Measurements from ENCODE around the gene CMTM1. TPM values are rescaled to one million over a fixed set of nuclear protein-coding genes. Genes with fewer than 3 reads are reported as not detected.
"Not testable (repeated sequence)": the region's sequence is repeated elsewhere in the genome, so short reads cannot be mapped to it uniquely, and the experiment has no call there.

The CMTM1 gene
- total RNA-seq, 1 donor from 2014 or later = 1.0 TPM

- intact Hi-C loops (cut with micrococcal nuclease) = no loop called here
- Histone ChIP-seq H3K4me3 (no peak overlapping the region), H3K4me1 (peaks cover 5% of the 10 kb centered on the region), H3K27me3 (ENCODE audit: low read depth) (no peaks in the 10 kb centered on the region), H3K27ac (replicated peaks) (no peak overlapping the region), H3K36me3 (peaks cover 16% of the 10 kb centered on the region), H3K9me3 (replicated peaks) (no peaks in the 10 kb centered on the region)
- no peak for DNase-seq
- TF ChIP-seq CTCF (IDR thresholded peaks at IDR 0.05; ENCODE audit: borderline replicate concordance) = no peak
Measured at GRCh38 chr16:66560107-66560506, 6.1 kb upstream of the CMTM1 start.

GRCh38 chr16:66561381-66562080 lies 4.7 kb upstream of the CMTM1 start:
- H3K4me1 ChIP-seq = peaks cover under 1% of the 10 kb centered on the region
- peaks cover 23% of the 10 kb centered on the region for H3K36me3 ChIP-seq
- H3K9me3 ChIP-seq (replicated peaks) = no peaks in the 10 kb centered on the region
- no peaks in the 10 kb centered on the region for H3K27me3 ChIP-seq (ENCODE audit: low read depth)
- H3K4me3 ChIP-seq = no peak overlapping the region
- no peak for TF ChIP-seq CTCF (IDR thresholded peaks at IDR 0.05; ENCODE audit: borderline replicate concordance)
- intact Hi-C loops (cut with micrococcal nuclease) = no loop called here
- no peak overlapping the region for H3K27ac ChIP-seq (replicated peaks)
- no peak for DNase-seq

GRCh38 chr16:66562409-66562808 lies 3.8 kb upstream of the CMTM1 start:
- Histone ChIP-seq H3K27ac (replicated peaks) (no peak overlapping the region), H3K4me3 (no peak overlapping the region), H3K9me3 (replicated peaks) (no peaks in the 10 kb centered on the region), H3K36me3 (peaks cover 30% of the 10 kb centered on the region), H3K4me1 (no peaks in the 10 kb centered on the region), H3K27me3 (ENCODE audit: low read depth) (no peaks in the 10 kb centered on the region)
- intact Hi-C loops (cut with micrococcal nuclease) = no loop called here
- TF ChIP-seq CTCF (IDR thresholded peaks at IDR 0.05; ENCODE audit: borderline replicate concordance) = peak; percentile 28
- DNase-seq = no peak

- Histone ChIP-seq H3K27me3 (ENCODE audit: low read depth) (no peaks in the 10 kb centered on the region), H3K4me1 (no peaks in the 10 kb centered on the region), H3K4me3 (no peak overlapping the region), H3K27ac (replicated peaks) (no peak overlapping the region), H3K36me3 (peaks cover 31% of the 10 kb centered on the region), H3K9me3 (replicated peaks) (no peaks in the 10 kb centered on the region)
- DNase-seq = no peak
- TF ChIP-seq CTCF (IDR thresholded peaks at IDR 0.05; ENCODE audit: borderline replicate concordance) = no peak
- intact Hi-C loops (cut with micrococcal nuclease) = no loop called here
Measured at GRCh38 chr16:66562986-66563385, 3.3 kb upstream of the CMTM1 start.

GRCh38 chr16:66563574-66564334 lies 2.5 kb upstream of the CMTM1 start:
- H3K9me3 ChIP-seq (replicated peaks) = no peaks in the 10 kb centered on the region
- no peaks in the 10 kb centered on the region for H3K4me1 ChIP-seq
- TF ChIP-seq CTCF (IDR thresholded peaks at IDR 0.05; ENCODE audit: borderline replicate concordance) = no peak
- H3K27me3 ChIP-seq (ENCODE audit: low read depth) = no peaks in the 10 kb centered on the region
- no peak overlapping the region for H3K27ac ChIP-seq (replicated peaks)
- peaks cover 29% of the 10 kb centered on the region for H3K36me3 ChIP-seq
- intact Hi-C loops (cut with micrococcal nuclease) = no loop called here
- DNase-seq = no peak
- H3K4me3 ChIP-seq = no peak overlapping the region

GRCh38 chr16:66567270-66567669 lies 1.0 kb downstream of the CMTM1 start:
- H3K27ac ChIP-seq (replicated peaks); H3K27me3 ChIP-seq (ENCODE audit: low read depth); intact Hi-C loops (cut with micrococcal nuclease); H3K4me3 ChIP-seq; DNase-seq; H3K4me1 ChIP-seq; H3K9me3 ChIP-seq (replicated peaks): not testable (repeated sequence)
- H3K36me3 ChIP-seq = peaks cover 21% of the 10 kb centered on the region
